ENCODE measurements around the gene PDE5A. TPM values are rescaled to one million over a fixed set of nuclear protein-coding genes. Genes with fewer than 3 reads are reported as not detected.

The PDE5A gene
- polyA plus RNA-seq, 3 donors, result 0.80 to 0.82 TPM; not detected in 1

DNA sequence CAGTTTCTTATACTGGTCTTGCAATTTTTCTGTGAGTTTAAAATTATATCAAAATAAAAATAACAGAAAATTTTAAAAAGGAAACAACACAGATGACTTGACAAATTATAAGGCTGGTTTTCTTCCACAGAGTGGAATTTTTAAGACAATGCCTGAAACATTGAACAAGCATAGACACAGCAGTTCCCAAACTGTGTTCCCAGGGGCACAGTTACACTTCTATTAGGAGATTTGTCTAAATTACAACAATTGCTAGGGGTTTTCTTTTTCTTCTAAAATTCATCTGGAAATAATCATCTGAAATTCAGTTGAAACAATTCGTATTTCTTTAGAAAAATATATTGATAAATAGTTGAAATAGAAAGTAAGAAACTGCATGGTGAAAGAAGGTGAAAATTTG lies 26.2 kb downstream of the PDE5A start:
- TF ChIP-seq, protein P1, sequence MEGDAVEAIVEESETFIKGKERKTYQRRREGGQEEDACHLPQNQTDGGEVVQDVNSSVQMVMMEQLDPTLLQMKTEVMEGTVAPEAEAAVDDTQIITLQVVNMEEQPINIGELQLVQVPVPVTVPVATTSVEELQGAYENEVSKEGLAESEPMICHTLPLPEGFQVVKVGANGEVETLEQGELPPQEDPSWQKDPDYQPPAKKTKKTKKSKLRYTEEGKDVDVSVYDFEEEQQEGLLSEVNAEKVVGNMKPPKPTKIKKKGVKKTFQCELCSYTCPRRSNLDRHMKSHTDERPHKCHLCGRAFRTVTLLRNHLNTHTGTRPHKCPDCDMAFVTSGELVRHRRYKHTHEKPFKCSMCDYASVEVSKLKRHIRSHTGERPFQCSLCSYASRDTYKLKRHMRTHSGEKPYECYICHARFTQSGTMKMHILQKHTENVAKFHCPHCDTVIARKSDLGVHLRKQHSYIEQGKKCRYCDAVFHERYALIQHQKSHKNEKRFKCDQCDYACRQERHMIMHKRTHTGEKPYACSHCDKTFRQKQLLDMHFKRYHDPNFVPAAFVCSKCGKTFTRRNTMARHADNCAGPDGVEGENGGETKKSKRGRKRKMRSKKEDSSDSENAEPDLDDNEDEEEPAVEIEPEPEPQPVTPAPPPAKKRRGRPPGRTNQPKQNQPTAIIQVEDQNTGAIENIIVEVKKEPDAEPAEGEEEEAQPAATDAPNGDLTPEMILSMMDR (IDR thresholded peaks at IDR 0.05), result no peak
- intact Hi-C loops (cut with micrococcal nuclease), result no loop called here
- Mint-ChIP-seq H3K4me3 (no peak overlapping the region), H3K27ac (no peak overlapping the region), H3K36me3 (no peaks in the 10 kb centered on the region), H3K27me3 (ENCODE audit: low read depth in 3 of 3) (peaks cover 0 to 2% (median 1%) of the 10 kb centered on the region in 3 donors), H3K9me3 (peaks cover 2 to 5% (median 4%) of the 10 kb centered on the region in 7 donors), H3K4me1 (no peaks in the 10 kb centered on the region)
- Histone ChIP-seq H3K36me3 (replicated peaks in 1 of 2; ENCODE audit: control insufficient read depth in 1 of 2, insufficient read depth in 2 of 2, low read length in 2 of 2) (no peaks in the 10 kb centered on the region), H3K79me2 (ENCODE audit: insufficient read depth, low read length) (no peaks in the 10 kb centered on the region), H2AFZ (ENCODE audit: insufficient read depth, low read depth, low read length, poor library complexity, severe bottlenecking) (no peak overlapping the region), H3K9ac (ENCODE audit: insufficient read depth, low read length, poor library complexity, severe bottlenecking) (no peak overlapping the region), H3K27ac (ENCODE audit: low read depth in 1 of 2, low read length in 2 of 2) (no peak overlapping the region), H3K4me2 (replicated peaks; ENCODE audit: extremely low read depth, low read length, poor library complexity, severe bottlenecking) (no peak overlapping the region), H3K4me1 (ENCODE audit: control insufficient read depth in 1 of 2, insufficient read depth in 2 of 2, low read length in 2 of 2) (no peaks in the 10 kb centered on the region), H3K9me3 (replicated peaks in 1 of 2; ENCODE audit: control insufficient read depth in 1 of 2, insufficient read depth in 1 of 2, low read length in 2 of 2) (no peaks in the 10 kb centered on the region), H3K4me3 (replicated peaks in 1 of 3; ENCODE audit: low read depth in 2 of 3, low read length in 3 of 3) (no peak overlapping the region), H3K27me3 (ENCODE audit: control insufficient read depth in 2 of 2, insufficient read depth in 2 of 2, low read length in 2 of 2) (no peaks in the 10 kb centered on the region), H4K20me1 (ENCODE audit: insufficient read depth, low read length) (no peaks in the 10 kb centered on the region)
- no peak for DNase-seq
- no CpG with 5 or more reads among the region's 1 CpG for WGBS (ENCODE audit: insufficient coverage)

DNA sequence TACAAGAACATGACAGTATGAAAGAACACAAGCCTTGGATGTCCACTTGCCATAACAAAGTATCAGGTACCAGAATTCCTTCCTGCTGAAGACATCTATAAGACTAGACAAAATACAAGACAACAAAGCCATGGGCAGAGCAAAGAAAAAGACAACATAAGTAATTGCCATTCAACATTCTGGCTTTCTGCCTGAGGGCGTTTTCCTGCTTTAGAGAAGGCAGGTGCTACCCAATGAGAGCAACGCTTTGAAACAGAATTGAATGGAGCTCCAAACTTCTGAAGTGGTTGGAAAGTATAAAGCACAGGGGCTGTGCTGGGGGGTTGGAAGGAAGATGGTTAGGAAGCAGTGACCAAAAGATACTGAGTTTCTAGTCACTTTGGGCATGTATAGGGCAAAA lies 30.1 kb downstream of the PDE5A start:
- DNase-seq, result no peak
- intact Hi-C loops (cut with micrococcal nuclease), result no loop called here
- Histone ChIP-seq H3K9ac (ENCODE audit: insufficient read depth, low read length, poor library complexity, severe bottlenecking) (no peak overlapping the region), H3K27ac (ENCODE audit: low read depth in 1 of 2, low read length in 2 of 2) (no peak overlapping the region), H3K79me2 (ENCODE audit: insufficient read depth, low read length) (no peaks in the 10 kb centered on the region), H3K9me3 (replicated peaks in 1 of 2; ENCODE audit: control insufficient read depth in 1 of 2, insufficient read depth in 1 of 2, low read length in 2 of 2) (no peaks in the 10 kb centered on the region), H3K36me3 (replicated peaks in 1 of 2; ENCODE audit: control insufficient read depth in 1 of 2, insufficient read depth in 2 of 2, low read length in 2 of 2) (no peaks in the 10 kb centered on the region), H3K4me2 (replicated peaks; ENCODE audit: extremely low read depth, low read length, poor library complexity, severe bottlenecking) (no peak overlapping the region), H2AFZ (ENCODE audit: insufficient read depth, low read depth, low read length, poor library complexity, severe bottlenecking) (no peak overlapping the region), H3K4me1 (ENCODE audit: control insufficient read depth in 1 of 2, insufficient read depth in 2 of 2, low read length in 2 of 2) (no peaks in the 10 kb centered on the region), H4K20me1 (ENCODE audit: insufficient read depth, low read length) (no peaks in the 10 kb centered on the region), H3K27me3 (ENCODE audit: control insufficient read depth in 2 of 2, insufficient read depth in 2 of 2, low read length in 2 of 2) (no peaks in the 10 kb centered on the region), H3K4me3 (replicated peaks in 1 of 3; ENCODE audit: low read depth in 2 of 3, low read length in 3 of 3) (no peak overlapping the region)
- Mint-ChIP-seq H3K27me3 (ENCODE audit: low read depth in 3 of 3) (peaks cover 0 to 1% (median 1%) of the 10 kb centered on the region in 3 donors), H3K36me3 (no peaks in the 10 kb centered on the region), H3K27ac (no peak overlapping the region), H3K4me3 (no peak overlapping the region), H3K4me1 (no peaks in the 10 kb centered on the region), H3K9me3 (peaks cover 0 to 5% (median 4%) of the 10 kb centered on the region in 7 donors)
- TF ChIP-seq, protein P1 (IDR thresholded peaks at IDR 0.05), result no peak
- 88% methylated on average over 2 of the region's 2 CpGs for WGBS (ENCODE audit: insufficient coverage)

Measured in CD14-positive monocyte (primary cell).